HepG2 (cell line): ENCODE measurements around the gene GUCA2B. TPM values are rescaled to one million over a fixed set of nuclear protein-coding genes. Genes with fewer than 3 reads are reported as not detected.
A peak's percentile ranks its signal among the peaks of the same experiment; 100 is the strongest.

ENCODE experiments used
- ATAC-seq: fragments of 200-7000 bp; cut with Tn5 transposase; 3 replicates; pipeline ENCODE4 v1.9.1; 2020; ENCODE audit warnings: mild to moderate bottlenecking, moderate library complexity
- BruUV-seq: library from RNA; stranded (reverse); fragments of 400-500 nt; replicated peaks from 2 replicates; lab custom pipeline; 2021; lab: Mats Ljungman, UMichigan
- CTCF ChIA-PET: fragments of 300-600 bp; formaldehyde crosslinking; extraction: SDS; loops from one replicate; lab custom pipeline; 2021; ENCODE audit warnings: low total read pairs, inconsistent platforms, low intra/inter-chr PET ratio; lab: Yijun Ruan, JAX
- POLR2A ChIA-PET: fragments of 350-600 bp; sonication (Branson Sonifier 250); formaldehyde crosslinking; loops from one replicate; lab custom pipeline; 2020; ENCODE audit warnings: antibody characterized with exemption, inconsistent platforms; lab: Yijun Ruan, JAX
- DNase-seq: peaks from one replicate; pipeline ENCODE4 v3.0.0-alpha.2; 2015; ENCODE audit warnings: low spot score
- FAIRE-seq: peaks from 3 replicates; lab custom pipeline; 2011; peaks lifted over from hg19 to GRCh38; lab: Jason Lieb, UNC
- H2AFZ ChIP-seq: one replicate; pipeline ENCODE4 v1.6.1; 2011; ENCODE audit warnings: low read length, inconsistent platforms
- H3K27ac ChIP-seq: fragments of 300-600 bp; 3 replicates; pipeline ENCODE4 v1.8.0; 2011; ENCODE audit warnings: mixed run types, mild to moderate bottlenecking, mixed read lengths, low read length, inconsistent platforms; ENCODE audit not compliant: insufficient read depth; ENCODE audit errors: extremely low read length
- H3K27me3 ChIP-seq, 2 experiments: fragments of 200-600 bp in 1 of 2; 2 replicates in 1 of 2; 3 replicates in 1 of 2; pipeline versions ENCODE4 v1.6.0 to v1.8.0; 2011; ENCODE audit warnings: low read length in 2 of 2, mild to moderate bottlenecking in 2 of 2, moderate library complexity in 2 of 2, inconsistent platforms in 1 of 2; ENCODE audit not compliant: insufficient read depth in 2 of 2, control insufficient read depth in 1 of 2
- H3K36me3 ChIP-seq, 2 experiments: fragments of 200-600 bp in 1 of 2; replicated peaks in 1 of 2; 2 replicates in 1 of 2; 3 replicates in 1 of 2; pipeline versions ENCODE4 v1.5.1 to v1.8.0; 2011; ENCODE audit warnings: low read length in 2 of 2, inconsistent platforms in 1 of 2; ENCODE audit not compliant: insufficient read depth in 2 of 2, control insufficient read depth in 1 of 2
- H3K4me1 ChIP-seq: 2 replicates; pipeline ENCODE4 v1.5.1; 2012; ENCODE audit warnings: low read length, inconsistent platforms; ENCODE audit not compliant: insufficient read depth
- H3K4me2 ChIP-seq: 2 replicates; pipeline ENCODE4 v1.6.0; 2011; ENCODE audit warnings: low read depth, low read length, inconsistent platforms
- H3K4me3 ChIP-seq, 3 experiments: fragments of 200-600 bp in 1 of 3; sonication (generic), shearing (Covaris generic) in 1 of 3; replicated peaks in 1 of 3; 2 replicates each; pipeline ENCODE4 v1.5.1; 2011 to 2016; ENCODE audit warnings: low read length in 3 of 3, inconsistent platforms in 2 of 3, low read depth in 2 of 3, mild to moderate bottlenecking in 2 of 3, control low read depth in 1 of 3, mixed read lengths in 1 of 3; ENCODE audit not compliant: insufficient read depth in 1 of 3
- H3K79me2 ChIP-seq: one replicate; pipeline ENCODE4 v1.6.1; 2011; ENCODE audit warnings: low read length, inconsistent platforms; ENCODE audit not compliant: insufficient read depth
- H3K9ac ChIP-seq: 2 replicates; pipeline ENCODE4 v1.6.0; 2011; ENCODE audit warnings: mild to moderate bottlenecking, low read depth, low read length, inconsistent platforms; ENCODE audit not compliant: insufficient read depth
- H3K9me3 ChIP-seq: 2 replicates; pipeline ENCODE4 v1.5.1; 2012; ENCODE audit warnings: mild to moderate bottlenecking, low read length
- H4K20me1 ChIP-seq: 2 replicates; pipeline ENCODE4 v1.6.0; 2011; ENCODE audit warnings: inconsistent platforms, mild to moderate bottlenecking, low read length, moderate library complexity; ENCODE audit not compliant: insufficient read depth
- EP300 ChIP-seq, 3 experiments: sonication (generic) in 1 of 3; formaldehyde crosslinking in 1 of 3; IDR thresholded peaks; 2 replicates each; pipeline versions ENCODE4 v1.5.1 to v1.6.1; 2011 to 2020; ENCODE audit warnings: low read depth in 2 of 3, low read length in 2 of 3, borderline replicate concordance in 1 of 3, improper control_type of control experiment in 1 of 3, mild to moderate bottlenecking in 1 of 3, missing genetic modification reagents in 1 of 3, moderate library complexity in 1 of 3
- ERF ChIP-seq: IDR thresholded peaks from 2 replicates; pipeline ENCODE4 v1.6.1; 2018; ENCODE audit warnings: missing biosample characterization, missing genetic modification reagents
- GABPB1 ChIP-seq: IDR thresholded peaks from 2 replicates; pipeline ENCODE4 v1.6.1; 2016; ENCODE audit warnings: mild to moderate bottlenecking, missing genetic modification reagents, moderate library complexity, missing compliant biosample characterization
- HNRNPL ChIP-seq: fragments of 200-400 bp; formaldehyde crosslinking; IDR thresholded peaks from 2 replicates; pipeline ENCODE4 v1.6.1; 2017; ENCODE audit warnings: mild to moderate bottlenecking, low read depth, low read length
- MBNL3 ChIP-seq: fragments of 250-450 bp; sonication (Bioruptor Pico); conservative IDR thresholded peaks from 2 replicates; pipeline ENCODE4 v1.8.0; 2022; ENCODE audit warnings: mild to moderate bottlenecking, inconsistent platforms
- POLR2A ChIP-seq, 2 experiments: IDR thresholded peaks; 2 replicates each; pipeline ENCODE4 v1.6.1; 2011; ENCODE audit warnings: low read depth in 2 of 2, low read length in 2 of 2, mild to moderate bottlenecking in 1 of 2, moderate library complexity in 1 of 2; ENCODE audit not compliant: insufficient read depth in 1 of 2
- RXRB ChIP-seq: IDR thresholded peaks from 2 replicates; pipeline ENCODE4 v1.6.1; 2016; ENCODE audit warnings: borderline replicate concordance, missing genetic modification reagents, missing compliant biosample characterization
- SP2 ChIP-seq: sonication (generic); formaldehyde crosslinking; IDR thresholded peaks from 2 replicates; pipeline ENCODE4 v1.5.1; 2020; ENCODE audit warnings: mild to moderate bottlenecking, missing genetic modification reagents
- ZFX ChIP-seq: sonication (generic); formaldehyde crosslinking; IDR thresholded peaks from 2 replicates; pipeline ENCODE4 v1.4.0; 2020; ENCODE audit warnings: mild to moderate bottlenecking, low read depth, missing genetic modification reagents, moderate library complexity
- ZNF224 ChIP-seq: sonication (generic); formaldehyde crosslinking; IDR thresholded peaks from 2 replicates; pipeline ENCODE4 v1.5.0; 2020; ENCODE audit warnings: mild to moderate bottlenecking, missing genetic modification reagents
- ZNF629 ChIP-seq: sonication (generic); formaldehyde crosslinking; conservative IDR thresholded peaks from 2 replicates; pipeline ENCODE4 v1.5.0; 2020; ENCODE audit warnings: missing genetic modification reagents
- ZNF687 ChIP-seq: sonication (generic); formaldehyde crosslinking; IDR thresholded peaks from 2 replicates; pipeline ENCODE4 v1.5.1; 2020; ENCODE audit warnings: mild to moderate bottlenecking, missing genetic modification reagents, moderate library complexity
- WGBS: methylation state at CpG from one replicate; pipeline ENCODE4 v1.1.6; 2017; ENCODE audit warnings: low lambda C conversion rate; 5-methylcytosine and 5-hydroxymethylcytosine counted together
- in situ Hi-C: cut with HindIII; loops from 2 replicates; pipeline ENCODE4 v1.10.0; 2017; ENCODE audit warnings: low pct_unique_long_range_greater_than_20kb; ENCODE audit not compliant: extremely low pct_ligation_motif_present
- intact Hi-C: fragments of 100-400 bp; cut with micrococcal nuclease; formaldehyde crosslinking; loops from one replicate; pipeline ENCODE4 v1.10.0; 2022; ENCODE audit not compliant: unreplicated experiment
- polyA plus RNA-seq, 8 experiments: library from polyadenylated mRNA; depleted of rRNA in 3 of 8; stranded (reverse) in 7 of 8; unstranded in 1 of 8; fragments of >200 nt; fragmentation: Illumina TruSeq in 4 of 8; extraction: Trizol in 4 of 8; gene quantifications; 2 replicates each; pipeline versions ENCODE4 v1.2.1 to v1.2.3, GENCODE V29; 2011 to 2016; ENCODE audit warnings: low read depth in 4 of 8, missing spikeins in 1 of 8, mixed read lengths in 1 of 8; ENCODE audit not compliant: insufficient read depth in 1 of 8
- total RNA-seq, 5 experiments: library from RNA; depleted of rRNA; stranded (reverse); fragments of >200 nt; fragmentation: Illumina TruSeq; extraction: Trizol; gene quantifications; 2 replicates each; pipeline ENCODE4 v1.2.3, GENCODE V29; 2016; ENCODE audit warnings: low read depth in 1 of 5

Gene GUCA2B
- total and polyA plus RNA-seq, 2 of the 13 experiments (the other 11 are each of a cell fraction or from before 2014, with no cell fraction given): not detected

- H3K4me1 ChIP-seq: peaks cover 14% of the 10 kb centered on the region
- no peak for DNase-seq
- no peak for ATAC-seq
- no peaks in the 10 kb centered on the region for H3K36me3 ChIP-seq
- no peaks in the 10 kb centered on the region for H3K9me3 ChIP-seq
- 65% methylated on average over 4 of the region's 6 CpGs for WGBS
- H3K27me3 ChIP-seq: no peaks in the 10 kb centered on the region
- POLR2A ChIA-PET: no interaction called here
- CTCF ChIA-PET: interaction anchor here (3.0 kb wide), 1 partner anchor 25 kb away, joined by 31 read pairs; no protein-coding TSS in a partner anchor
- in situ Hi-C loops: no loop called here
- no peaks in the 10 kb centered on the region for H3K79me2 ChIP-seq
- no peak for FAIRE-seq
- no peak overlapping the region for H3K4me3 ChIP-seq
- H2AFZ ChIP-seq: no peak overlapping the region
- H4K20me1 ChIP-seq: no peaks in the 10 kb centered on the region
- no peak overlapping the region for H3K27ac ChIP-seq
- BruUV-seq: no TSS peak
- H3K4me2 ChIP-seq: no peak overlapping the region
- TF ChIP-seq ZNF224: no peak
- TF ChIP-seq ZNF629 (CRISPR knock-in tag): peak; percentile 88
- H3K9ac ChIP-seq: no peak overlapping the region
- intact Hi-C loops: no loop called here
These were observed 18.6 kb downstream of the GUCA2B start for GRCh38 chr1:42171679-42172266.

- Histone ChIP-seq H3K27ac (no peak overlapping the region), H3K4me1 (peaks cover 14% of the 10 kb centered on the region), H3K4me2 (no peak overlapping the region), H3K4me3 (no peak overlapping the region), H3K79me2 (no peaks in the 10 kb centered on the region), H3K27me3 (no peaks in the 10 kb centered on the region), H3K9ac (no peak overlapping the region), H2AFZ (no peak overlapping the region), H4K20me1 (no peaks in the 10 kb centered on the region), H3K9me3 (no peaks in the 10 kb centered on the region), H3K36me3 (no peaks in the 10 kb centered on the region)
- BruUV-seq: no TSS peak
- CTCF ChIA-PET: interaction anchor here (3.0 kb wide), 1 partner anchor 25 kb away, joined by 31 read pairs; no protein-coding TSS in a partner anchor
- 81% methylated on average over 7 of the region's 15 CpGs for WGBS
- POLR2A ChIA-PET: no interaction called here
- DNase-seq (peak; percentile 56), FAIRE-seq (no peak), ATAC-seq (peak; percentile 14)
- intact Hi-C loops (loop anchor here (1.0 kb wide), 1 partner anchor 25 kb away; no protein-coding TSS in a partner anchor), in situ Hi-C loops (no loop called here)
- TF ChIP-seq RXRB (peak; percentile 50; the same call in 1 of the 2 replicates), SP2 (CRISPR knock-in tag) (no peak), ERF (CRISPR knock-in tag) (0 out of 2 replicates have a peak, but pooled peaks have one; percentile 20), GABPB1 (CRISPR knock-in tag) (peak; percentile 26; the same call in 1 of the 2 replicates), HNRNPL (0 out of 2 replicates have a peak, but pooled peaks have one; percentile 18), POLR2A (IDR thresholded peaks at IDR 0.05; ENCODE audit: insufficient read depth in 1 of 2, low read depth in 2 of 2, low read length in 2 of 2) (peak in 1 of 2 experiments; percentile 40; a peak in 1 of 4 replicates), MBNL3 (CRISPR knock-in tag) (no peak), ZFX (CRISPR knock-in tag) (peak; percentile 35; the same call in 1 of the 2 replicates), EP300 (IDR thresholded peaks at IDR 0.05; ENCODE audit: low read depth in 2 of 2, low read length in 2 of 2) (no peak), EP300 (CRISPR knock-in tag; IDR thresholded peaks at IDR 0.05; ENCODE audit: borderline replicate concordance) (peak; percentile 17; the same call in 1 of the 2 replicates), ZNF687 (CRISPR knock-in tag) (peak; percentile 55)
These were observed 19.3 kb downstream of the GUCA2B start for GRCh38 chr1:42172381-42173133.
